ENCODE data around the gene PEAK1. TPM values are rescaled to one million over a fixed set of nuclear protein-coding genes. Genes with fewer than 3 reads are reported as not detected.

Gene PEAK1
- total RNA-seq, 1 experiment from 2014 or later: 58.7 TPM

DNA sequence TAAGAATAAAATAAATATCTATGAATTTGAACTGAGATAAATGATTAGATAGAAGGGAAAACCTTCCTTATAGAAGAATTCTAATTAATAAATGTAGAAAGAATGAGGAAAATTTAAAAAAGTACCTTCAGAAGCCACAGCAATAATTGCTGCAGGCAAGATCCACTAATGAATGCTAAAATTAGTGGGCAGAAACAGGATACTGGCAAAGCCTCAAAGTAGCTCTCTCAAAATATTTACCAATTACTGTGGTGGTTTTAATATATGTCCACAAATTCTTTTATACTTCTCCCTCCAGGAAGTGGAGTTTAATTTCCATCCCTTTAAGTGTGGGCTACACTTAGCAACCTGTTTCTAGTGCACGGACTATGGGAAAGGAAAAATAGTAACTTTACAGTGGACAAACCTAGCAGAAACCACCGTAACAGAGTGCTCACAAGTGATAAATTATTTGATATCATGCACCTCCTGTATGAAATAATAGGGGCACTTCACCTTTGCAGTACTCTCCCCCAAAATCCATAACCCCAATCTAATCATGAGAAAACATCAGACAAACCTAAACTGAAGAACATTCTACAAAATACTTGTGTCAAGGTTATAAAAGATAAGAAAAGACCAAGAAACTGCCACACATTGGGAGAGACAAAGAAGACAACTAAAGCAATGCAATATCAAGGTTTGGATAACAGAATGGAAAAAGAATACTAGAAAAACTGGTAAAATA is 6.8 kb downstream of the PEAK1 start:
- TF ChIP-seq SIN3A (IDR thresholded peaks at IDR 0.05; ENCODE audit: borderline replicate concordance, insufficient read depth, low read depth, low read length): no peak
- TF ChIP-seq POLR2AphosphoS5 (IDR thresholded peaks at IDR 0.05; ENCODE audit: low read depth, low read length): no peak
- TF ChIP-seq, protein P1, sequence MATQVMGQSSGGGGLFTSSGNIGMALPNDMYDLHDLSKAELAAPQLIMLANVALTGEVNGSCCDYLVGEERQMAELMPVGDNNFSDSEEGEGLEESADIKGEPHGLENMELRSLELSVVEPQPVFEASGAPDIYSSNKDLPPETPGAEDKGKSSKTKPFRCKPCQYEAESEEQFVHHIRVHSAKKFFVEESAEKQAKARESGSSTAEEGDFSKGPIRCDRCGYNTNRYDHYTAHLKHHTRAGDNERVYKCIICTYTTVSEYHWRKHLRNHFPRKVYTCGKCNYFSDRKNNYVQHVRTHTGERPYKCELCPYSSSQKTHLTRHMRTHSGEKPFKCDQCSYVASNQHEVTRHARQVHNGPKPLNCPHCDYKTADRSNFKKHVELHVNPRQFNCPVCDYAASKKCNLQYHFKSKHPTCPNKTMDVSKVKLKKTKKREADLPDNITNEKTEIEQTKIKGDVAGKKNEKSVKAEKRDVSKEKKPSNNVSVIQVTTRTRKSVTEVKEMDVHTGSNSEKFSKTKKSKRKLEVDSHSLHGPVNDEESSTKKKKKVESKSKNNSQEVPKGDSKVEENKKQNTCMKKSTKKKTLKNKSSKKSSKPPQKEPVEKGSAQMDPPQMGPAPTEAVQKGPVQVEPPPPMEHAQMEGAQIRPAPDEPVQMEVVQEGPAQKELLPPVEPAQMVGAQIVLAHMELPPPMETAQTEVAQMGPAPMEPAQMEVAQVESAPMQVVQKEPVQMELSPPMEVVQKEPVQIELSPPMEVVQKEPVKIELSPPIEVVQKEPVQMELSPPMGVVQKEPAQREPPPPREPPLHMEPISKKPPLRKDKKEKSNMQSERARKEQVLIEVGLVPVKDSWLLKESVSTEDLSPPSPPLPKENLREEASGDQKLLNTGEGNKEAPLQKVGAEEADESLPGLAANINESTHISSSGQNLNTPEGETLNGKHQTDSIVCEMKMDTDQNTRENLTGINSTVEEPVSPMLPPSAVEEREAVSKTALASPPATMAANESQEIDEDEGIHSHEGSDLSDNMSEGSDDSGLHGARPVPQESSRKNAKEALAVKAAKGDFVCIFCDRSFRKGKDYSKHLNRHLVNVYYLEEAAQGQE (IDR thresholded peaks at IDR 0.05; ENCODE audit: insufficient read depth in 1 of 2, low read depth in 2 of 2, low read length in 1 of 2): no peak
- TF ChIP-seq TCF7L2 (IDR thresholded peaks at IDR 0.05; ENCODE audit: low read depth, low read length): no peak
- no TSS peak for BruUV-seq (replicated peaks)
- DNase-seq (ENCODE audit: low read depth, low spot score) (no peak), ATAC-seq (no peak)
- Histone ChIP-seq H3K4me3 (ENCODE audit: low read depth in 2 of 2, low read length in 2 of 2) (no peak overlapping the region), H3K4me1 (ENCODE audit: control insufficient read depth, insufficient read depth, low read length) (peaks cover 26% of the 10 kb centered on the region), H3K27ac (ENCODE audit: low read length) (no peak overlapping the region), H3K9me3 (ENCODE audit: control insufficient read depth, insufficient read depth, low read depth, low read length) (no peaks in the 10 kb centered on the region), H3K36me3 (ENCODE audit: control insufficient read depth, insufficient read depth, low read length) (no peaks in the 10 kb centered on the region), H3K27me3 (ENCODE audit: control insufficient read depth, insufficient read depth, low read length) (no peaks in the 10 kb centered on the region)
- POLR2A ChIA-PET: no interaction called here
- CTCF ChIA-PET: no interaction called here
- in situ Hi-C loops (cut with HindIII; ENCODE audit: low pct_unique_long_range_greater_than_20kb, low sequenced_read_pairs): no loop called here
- intact Hi-C loops (cut with micrococcal nuclease; ENCODE audit: unreplicated experiment): no loop called here

DNA sequence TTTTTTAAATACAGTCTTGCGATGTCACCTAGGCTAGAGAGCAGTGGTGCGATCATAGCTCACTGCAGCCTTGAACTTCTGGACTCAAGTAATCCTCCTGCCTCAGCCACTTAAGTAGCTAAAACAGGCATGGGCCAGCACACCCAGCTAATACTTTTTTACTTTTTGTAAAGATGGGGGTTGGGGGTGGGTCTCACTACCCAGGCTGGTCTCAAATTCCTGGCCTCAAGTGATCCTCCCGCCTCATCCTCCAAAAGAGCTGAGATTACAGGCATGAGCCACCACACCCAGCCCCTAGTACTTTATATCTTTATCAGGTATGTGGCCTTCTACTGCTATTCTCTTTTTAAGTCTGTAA is 8.3 kb downstream of the PEAK1 start:
- in situ Hi-C loops (cut with HindIII; ENCODE audit: low pct_unique_long_range_greater_than_20kb, low sequenced_read_pairs) (no loop called here), intact Hi-C loops (cut with micrococcal nuclease; ENCODE audit: unreplicated experiment) (no loop called here)
- ChIA-PET CTCF (no interaction called here), POLR2A (no interaction called here)
- Histone ChIP-seq H3K27ac (ENCODE audit: low read length) (no peak overlapping the region), H3K36me3 (ENCODE audit: control insufficient read depth, insufficient read depth, low read length) (no peaks in the 10 kb centered on the region), H3K27me3 (ENCODE audit: control insufficient read depth, insufficient read depth, low read length) (no peaks in the 10 kb centered on the region), H3K4me3 (ENCODE audit: low read depth in 2 of 2, low read length in 2 of 2) (no peak overlapping the region), H3K4me1 (ENCODE audit: control insufficient read depth, insufficient read depth, low read length) (peaks cover 12% of the 10 kb centered on the region), H3K9me3 (ENCODE audit: control insufficient read depth, insufficient read depth, low read depth, low read length) (no peaks in the 10 kb centered on the region)
- DNase-seq (ENCODE audit: low read depth, low spot score) (no peak), ATAC-seq (no peak)
- BruUV-seq (replicated peaks): no TSS peak
- TF ChIP-seq POLR2AphosphoS5 (IDR thresholded peaks at IDR 0.05; ENCODE audit: low read depth, low read length) (no peak), SIN3A (IDR thresholded peaks at IDR 0.05; ENCODE audit: borderline replicate concordance, insufficient read depth, low read depth, low read length) (no peak), TCF7L2 (IDR thresholded peaks at IDR 0.05; ENCODE audit: low read depth, low read length) (no peak)
- TF ChIP-seq, protein P1 (IDR thresholded peaks at IDR 0.05; ENCODE audit: insufficient read depth in 1 of 2, low read depth in 2 of 2, low read length in 1 of 2): no peak
- TF ChIP-seq, protein P2, sequence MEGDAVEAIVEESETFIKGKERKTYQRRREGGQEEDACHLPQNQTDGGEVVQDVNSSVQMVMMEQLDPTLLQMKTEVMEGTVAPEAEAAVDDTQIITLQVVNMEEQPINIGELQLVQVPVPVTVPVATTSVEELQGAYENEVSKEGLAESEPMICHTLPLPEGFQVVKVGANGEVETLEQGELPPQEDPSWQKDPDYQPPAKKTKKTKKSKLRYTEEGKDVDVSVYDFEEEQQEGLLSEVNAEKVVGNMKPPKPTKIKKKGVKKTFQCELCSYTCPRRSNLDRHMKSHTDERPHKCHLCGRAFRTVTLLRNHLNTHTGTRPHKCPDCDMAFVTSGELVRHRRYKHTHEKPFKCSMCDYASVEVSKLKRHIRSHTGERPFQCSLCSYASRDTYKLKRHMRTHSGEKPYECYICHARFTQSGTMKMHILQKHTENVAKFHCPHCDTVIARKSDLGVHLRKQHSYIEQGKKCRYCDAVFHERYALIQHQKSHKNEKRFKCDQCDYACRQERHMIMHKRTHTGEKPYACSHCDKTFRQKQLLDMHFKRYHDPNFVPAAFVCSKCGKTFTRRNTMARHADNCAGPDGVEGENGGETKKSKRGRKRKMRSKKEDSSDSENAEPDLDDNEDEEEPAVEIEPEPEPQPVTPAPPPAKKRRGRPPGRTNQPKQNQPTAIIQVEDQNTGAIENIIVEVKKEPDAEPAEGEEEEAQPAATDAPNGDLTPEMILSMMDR (IDR thresholded peaks at IDR 0.05): no peak
